Panc1 (cell line): ENCODE results near the gene TMEM9B. TPM values are rescaled to one million over a fixed set of nuclear protein-coding genes. Genes with fewer than 3 reads are reported as not detected.

Source experiments
- ATAC-seq: fragments of 200-7000 bp; cut with Tn5 transposase; 2 replicates; pipeline ENCODE4 v1.9.1; 2020; ENCODE audit warnings: mild to moderate bottlenecking, moderate library complexity
- BruUV-seq: library from RNA; stranded (reverse); fragments of 400-500 nt; replicated peaks from 2 replicates; lab custom pipeline; 2021; lab: Mats Ljungman, UMichigan
- CTCF ChIA-PET: fragments of 300-600 bp; sonication (Branson Sonifier 250); formaldehyde crosslinking; loops from one replicate; lab custom pipeline; 2022; ENCODE audit warnings: antibody characterized with exemption; lab: Charles Lee
- POLR2A ChIA-PET: fragments of 300-600 bp; sonication (Branson Sonifier 250); formaldehyde crosslinking; loops from one replicate; lab custom pipeline; 2022; ENCODE audit warnings: antibody characterized with exemption; lab: Charles Lee
- DNase-seq: peaks from one replicate; pipeline ENCODE4 v3.0.0-alpha.2; 2010; ENCODE audit warnings: low read depth, low spot score
- H3K27ac ChIP-seq: 2 replicates; pipeline ENCODE4 v1.5.1; 2011; ENCODE audit warnings: mild to moderate bottlenecking, low read length, inconsistent platforms
- H3K27me3 ChIP-seq: fragments of 200-500 bp; sonication (Bioruptor generic); 2 replicates; pipeline ENCODE4 v1.6.0; 2014; ENCODE audit warnings: low read length, inconsistent platforms; ENCODE audit not compliant: control insufficient read depth, insufficient read depth
- H3K36me3 ChIP-seq: fragments of 200-500 bp; sonication (Bioruptor generic); 2 replicates; pipeline ENCODE4 v1.5.1; 2014; ENCODE audit warnings: inconsistent platforms, mild to moderate bottlenecking, low read length, moderate library complexity; ENCODE audit not compliant: control insufficient read depth, insufficient read depth
- H3K4me1 ChIP-seq: 2 replicates; pipeline ENCODE4 v1.5.1; 2011; ENCODE audit warnings: inconsistent platforms, mild to moderate bottlenecking, low read length, moderate library complexity; ENCODE audit not compliant: control insufficient read depth, insufficient read depth
- H3K4me3 ChIP-seq, 2 experiments: 2 replicates each; pipeline ENCODE4 v1.5.1; 2011 to 2012; ENCODE audit warnings: low read depth in 2 of 2, low read length in 2 of 2, mild to moderate bottlenecking in 2 of 2, inconsistent platforms in 1 of 2, moderate library complexity in 1 of 2
- H3K9me3 ChIP-seq: fragments of 200-500 bp; sonication (Bioruptor generic); 2 replicates; pipeline ENCODE4 v1.5.1; 2014; ENCODE audit warnings: low read depth, mild to moderate bottlenecking, inconsistent platforms, low read length, moderate library complexity; ENCODE audit not compliant: control insufficient read depth, insufficient read depth
- CTCF ChIP-seq: fragments of 450-650 bp; IDR thresholded peaks from 2 replicates; pipeline ENCODE4 v1.5.1; 2017; ENCODE audit warnings: mild to moderate bottlenecking
- POLR2AphosphoS5 ChIP-seq: IDR thresholded peaks from 2 replicates; pipeline ENCODE4 v1.6.1; 2012; ENCODE audit warnings: mild to moderate bottlenecking, low read depth, low read length, moderate library complexity
- REST ChIP-seq, 2 experiments: IDR thresholded peaks; 2 replicates each; pipeline ENCODE4 v1.6.1; 2011 to 2012; ENCODE audit warnings: low read depth in 2 of 2, control low read depth in 1 of 2, low read length in 1 of 2, mild to moderate bottlenecking in 1 of 2, moderate library complexity in 1 of 2; ENCODE audit not compliant: insufficient read depth in 1 of 2
- SIN3A ChIP-seq: IDR thresholded peaks from 2 replicates; pipeline ENCODE4 v1.6.1; 2012; ENCODE audit warnings: low read depth, mild to moderate bottlenecking, low read length, moderate library complexity, borderline replicate concordance; ENCODE audit not compliant: insufficient read depth
- TCF7L2 ChIP-seq: IDR thresholded peaks from 2 replicates; pipeline ENCODE4 v1.6.1; 2011; ENCODE audit warnings: mild to moderate bottlenecking, low read depth, low read length, inconsistent platforms
- in situ Hi-C: cut with HindIII; loops from 2 replicates; pipeline ENCODE4 v1.10.0; 2016; ENCODE audit warnings: low sequenced_read_pairs, low pct_unique_long_range_greater_than_20kb
- intact Hi-C: fragments of 100-400 bp; cut with micrococcal nuclease; formaldehyde crosslinking; loops from one replicate; pipeline ENCODE4 v1.10.0; 2022; ENCODE audit not compliant: unreplicated experiment
- total RNA-seq: library from RNA; stranded (reverse); gene quantifications from one replicate; pipeline ENCODE4 v1.2.1, GENCODE V29; 2021; ENCODE audit not compliant: unreplicated experiment

The TMEM9B gene
- total RNA-seq, 1 experiment from 2014 or later = 76.2 TPM

GRCh38 chr11:8913961-8914660 lies 50.1 kb downstream of the TMEM9B start:
- BruUV-seq = TSS peak; percentile 9
- intact Hi-C loops (loop anchor here (1.0 to 5.0 kb wide), 2 partner anchors 45 to 223 kb away; no protein-coding TSS in a partner anchor), in situ Hi-C loops (no loop called here)
- no peak for ATAC-seq
- CTCF ChIA-PET = interaction anchor here (0.6 to 2.7 kb wide), 4 partner anchors 20 to 225 kb away, joined by 3 to 43 read pairs (median 12); no protein-coding TSS in a partner anchor
- no peak for DNase-seq
- peak overlapping the region; percentile 29 for H3K27ac ChIP-seq
- H3K36me3 ChIP-seq = peaks cover 22% of the 10 kb centered on the region
- TF ChIP-seq CTCF (peak; percentile 97), TCF7L2 (no peak)
- no peak overlapping the region for H3K4me3 ChIP-seq
- POLR2A ChIA-PET = no interaction called here
- peaks cover 44% of the 10 kb centered on the region for H3K4me1 ChIP-seq
- no peaks in the 10 kb centered on the region for H3K27me3 ChIP-seq
- no peaks in the 10 kb centered on the region for H3K9me3 ChIP-seq

- POLR2A ChIA-PET = interaction anchor here (0.5 to 0.6 kb wide), 7 partner anchors 43 to 803 kb away, joined by 3 to 15 read pairs (median 5); no protein-coding TSS in a partner anchor
- peak; percentile 94 for ATAC-seq
- intact Hi-C loops = loop anchor here (5.0 kb wide), 1 partner anchor 226 kb away; no protein-coding TSS in a partner anchor
- Histone ChIP-seq H3K9me3 (no peaks in the 10 kb centered on the region), H3K4me1 (peaks cover 28% of the 10 kb centered on the region), H3K36me3 (peaks cover 5% of the 10 kb centered on the region), H3K27ac (peak within 1 kb of the TSS; percentile 88), H3K4me3 (peak within 1 kb of the TSS; percentile 72 to 81), H3K27me3 (no peaks in the 10 kb centered on the region)
- DNase-seq = no peak
- TF ChIP-seq TCF7L2 (no peak), SIN3A (peak; percentile 69; the same call in 1 of the 2 replicates), REST (IDR thresholded peaks at IDR 0.05; ENCODE audit: insufficient read depth in 1 of 2, low read depth in 2 of 2, low read length in 1 of 2) (0 out of 4 replicates have a peak, but pooled peaks of 1 of the 2 experiments have one; percentile 14), POLR2AphosphoS5 (peak; percentile 87)
- in situ Hi-C loops = no loop called here
- no TSS peak for BruUV-seq
- CTCF ChIA-PET = interaction anchor here (0.5 to 0.7 kb wide), 3 partner anchors 28 to 105 kb away, joined by 4 to 6 read pairs (median 5); no protein-coding TSS in a partner anchor
Observed at GRCh38 chr11:8911029-8911823, 53.0 kb downstream of the TMEM9B start, which contains the start of gene AKIP1. AKIP1 (plus strand) TSS chr11:8911189; CDS start chr11:8911450, 261 bp downstream.
